Measurements from ENCODE around the gene HSD11B2.

Gene HSD11B2

GRCh38 chr16:67486805-67487204 lies 55.9 kb downstream of the HSD11B2 start:
- peaks cover 92% of the 10 kb centered on the region for H3K4me1 Mint-ChIP-seq (ENCODE audit: low read depth)
- H3K27ac Mint-ChIP-seq: peak overlapping the region; percentile 42
- H3K36me3 Mint-ChIP-seq (ENCODE audit: low read depth): peaks cover 16% of the 10 kb centered on the region
- intact Hi-C loops (cut with micrococcal nuclease): no loop called here
- H3K9me3 Mint-ChIP-seq: no peaks in the 10 kb centered on the region
- no peak overlapping the region for H3K4me3 Mint-ChIP-seq
- no peaks in the 10 kb centered on the region for H3K27me3 Mint-ChIP-seq
